ENCODE measurements around the gene FBLN2. TPM values are rescaled to one million over a fixed set of nuclear protein-coding genes. Genes with fewer than 3 reads are reported as not detected.

The FBLN2 gene
- total RNA-seq, 4 donors from 2014 or later, result 25.3 to 93.8 (median 47.6) TPM

DNA sequence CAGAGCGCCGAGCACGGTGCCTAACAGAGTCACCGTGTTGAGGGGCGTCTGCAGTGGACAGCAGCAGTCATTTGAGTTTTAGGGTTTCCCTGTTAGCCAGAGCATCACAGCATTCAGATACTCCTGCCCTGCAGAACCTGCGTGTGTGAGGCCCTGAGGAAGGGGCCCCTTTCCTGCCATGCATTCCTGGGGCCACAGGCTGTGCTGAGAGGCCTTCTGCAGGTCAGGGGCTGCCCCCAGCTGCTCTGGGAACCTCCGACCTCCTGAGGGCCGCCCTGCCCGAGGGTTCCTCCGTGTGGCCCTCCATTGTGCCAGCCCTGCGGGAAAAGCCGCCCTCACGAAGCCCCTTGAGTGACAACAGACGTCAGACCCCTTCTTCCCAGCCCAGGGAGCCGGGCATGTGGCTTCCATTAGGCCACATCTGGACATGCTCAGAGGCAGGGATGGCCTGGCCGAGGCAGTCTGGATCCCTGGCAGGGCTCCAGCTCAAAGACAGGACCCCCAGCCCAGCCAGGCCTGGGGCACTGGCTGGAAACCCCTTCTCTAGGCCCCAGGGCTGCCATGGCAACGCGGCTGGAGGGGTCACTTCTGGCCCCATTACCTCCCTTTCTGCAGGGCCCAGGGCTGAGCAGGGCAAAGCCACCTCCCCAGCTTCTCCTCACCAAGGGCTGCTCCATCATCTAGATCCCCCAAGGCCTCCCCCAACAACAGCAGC, 25.3 kb downstream of the FBLN2 start:
- TF ChIP-seq, protein P1, sequence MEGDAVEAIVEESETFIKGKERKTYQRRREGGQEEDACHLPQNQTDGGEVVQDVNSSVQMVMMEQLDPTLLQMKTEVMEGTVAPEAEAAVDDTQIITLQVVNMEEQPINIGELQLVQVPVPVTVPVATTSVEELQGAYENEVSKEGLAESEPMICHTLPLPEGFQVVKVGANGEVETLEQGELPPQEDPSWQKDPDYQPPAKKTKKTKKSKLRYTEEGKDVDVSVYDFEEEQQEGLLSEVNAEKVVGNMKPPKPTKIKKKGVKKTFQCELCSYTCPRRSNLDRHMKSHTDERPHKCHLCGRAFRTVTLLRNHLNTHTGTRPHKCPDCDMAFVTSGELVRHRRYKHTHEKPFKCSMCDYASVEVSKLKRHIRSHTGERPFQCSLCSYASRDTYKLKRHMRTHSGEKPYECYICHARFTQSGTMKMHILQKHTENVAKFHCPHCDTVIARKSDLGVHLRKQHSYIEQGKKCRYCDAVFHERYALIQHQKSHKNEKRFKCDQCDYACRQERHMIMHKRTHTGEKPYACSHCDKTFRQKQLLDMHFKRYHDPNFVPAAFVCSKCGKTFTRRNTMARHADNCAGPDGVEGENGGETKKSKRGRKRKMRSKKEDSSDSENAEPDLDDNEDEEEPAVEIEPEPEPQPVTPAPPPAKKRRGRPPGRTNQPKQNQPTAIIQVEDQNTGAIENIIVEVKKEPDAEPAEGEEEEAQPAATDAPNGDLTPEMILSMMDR (IDR thresholded peaks at IDR 0.05), result no peak
- TF ChIP-seq POLR2A (IDR thresholded peaks at IDR 0.05) (no peak), POLR2AphosphoS5 (IDR thresholded peaks at IDR 0.05) (no peak), EP300 (IDR thresholded peaks at IDR 0.05) (no peak)
- 60% methylated on average over 3 of the region's 18 CpGs for WGBS
- peaks cover 51% of the 10 kb centered on the region for H3K4me1 ChIP-seq

DNA sequence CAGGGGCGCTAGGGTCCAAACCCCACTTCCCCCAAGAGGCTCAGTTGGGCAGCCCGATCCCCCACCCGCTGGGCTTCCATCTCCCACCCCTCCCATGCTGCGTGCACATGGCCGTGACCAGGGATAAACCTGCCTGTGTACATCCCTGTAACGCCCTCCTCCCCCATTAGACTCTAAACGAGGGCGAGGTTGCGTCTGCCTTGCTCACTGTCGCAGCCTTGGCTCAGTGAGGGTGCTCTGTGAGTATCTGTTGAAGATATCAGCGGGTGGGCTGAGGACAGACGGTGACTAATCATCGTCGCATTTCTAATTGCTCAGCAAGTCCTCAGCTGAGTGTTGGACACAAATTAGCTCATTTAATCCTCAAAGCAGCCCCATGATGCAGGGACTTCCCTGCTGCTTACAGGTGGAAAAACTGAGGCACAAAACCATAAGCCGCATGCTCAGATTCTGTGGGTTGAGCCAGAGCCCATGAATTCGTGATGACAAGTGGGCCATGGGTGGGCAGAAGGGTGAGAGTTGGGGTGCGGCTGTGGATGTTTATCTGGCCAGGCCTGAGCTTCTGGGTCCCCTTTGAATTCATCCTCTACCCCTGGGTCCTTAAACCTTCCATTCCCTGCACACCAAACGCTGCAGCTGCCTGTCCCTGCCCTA, 26.0 kb downstream of the FBLN2 start:
- 26% methylated on average over 17 of the region's 18 CpGs for WGBS
- TF ChIP-seq POLR2AphosphoS5 (IDR thresholded peaks at IDR 0.05) (peak in 1 of 3 donors; percentile 8), EP300 (IDR thresholded peaks at IDR 0.05) (no peak)
- Histone ChIP-seq H3K9me3 (no peaks in the 10 kb centered on the region), H3K27me3 (no peaks in the 10 kb centered on the region), H3K27ac (peak overlapping the region; percentile 63), H3K36me3 (no peaks in the 10 kb centered on the region), H3K4me3 (no peak overlapping the region), H3K4me1 (peaks cover 48% of the 10 kb centered on the region)
- peak in 1 of 2 donors; percentile 77 for DNase-seq (ENCODE audit: low spot score in 2 of 2)

More for the DNA sequence above, 25.3 kb downstream of the FBLN2 start:
- no peak for DNase-seq (ENCODE audit: low spot score in 2 of 2)
- no peaks in the 10 kb centered on the region for H3K27me3 ChIP-seq
- no peaks in the 10 kb centered on the region for H3K9me3 ChIP-seq
- no peaks in the 10 kb centered on the region for H3K36me3 ChIP-seq
- H3K27ac ChIP-seq, result peak overlapping the region; percentile 63
- H3K4me3 ChIP-seq, result no peak overlapping the region

DNA sequence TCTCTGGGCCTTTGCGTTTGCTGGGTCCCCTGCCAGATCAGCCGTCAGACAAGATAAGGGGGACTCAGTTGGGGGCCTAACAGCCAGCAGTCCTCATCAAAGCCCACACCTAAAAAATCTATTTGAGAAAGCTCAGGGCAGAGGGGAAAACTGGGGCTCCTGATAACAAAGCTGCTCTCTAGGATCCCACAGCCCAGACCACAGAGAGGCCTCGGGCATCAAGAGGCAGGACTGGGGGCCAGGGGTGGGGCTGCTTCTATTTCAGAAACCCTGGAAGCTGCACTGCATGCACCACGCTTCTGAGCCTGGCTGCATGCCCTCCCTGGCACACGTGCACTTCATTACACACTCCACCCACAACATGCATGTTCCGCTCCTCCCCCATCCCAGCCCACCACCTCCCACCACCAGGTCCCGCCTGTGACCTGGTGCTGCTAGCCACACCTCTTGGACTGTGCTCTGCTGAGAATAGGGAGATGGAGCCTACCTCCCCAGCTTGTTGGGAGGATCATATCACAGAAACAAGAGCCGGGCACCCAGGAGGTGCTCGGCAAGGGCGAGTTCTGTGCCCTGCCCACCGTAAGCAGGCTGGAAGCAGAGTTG, 26.6 kb downstream of the FBLN2 start:
- Histone ChIP-seq H3K27ac (peak overlapping the region; percentile 63), H3K9me3 (no peaks in the 10 kb centered on the region), H3K4me1 (peaks cover 49% of the 10 kb centered on the region), H3K36me3 (no peaks in the 10 kb centered on the region), H3K27me3 (no peaks in the 10 kb centered on the region), H3K4me3 (no peak overlapping the region)
- DNase-seq (ENCODE audit: low spot score in 2 of 2), result peak in 1 of 2 donors; percentile 70
- no peak for TF ChIP-seq POLR2AphosphoS5 (IDR thresholded peaks at IDR 0.05)
- TF ChIP-seq EP300 (IDR thresholded peaks at IDR 0.05), result no peak
- no peak for TF ChIP-seq POLR2A (IDR thresholded peaks at IDR 0.05)
- TF ChIP-seq, protein P1 (IDR thresholded peaks at IDR 0.05), result no peak
- 30% methylated on average over 8 of the region's 11 CpGs for WGBS

DNA sequence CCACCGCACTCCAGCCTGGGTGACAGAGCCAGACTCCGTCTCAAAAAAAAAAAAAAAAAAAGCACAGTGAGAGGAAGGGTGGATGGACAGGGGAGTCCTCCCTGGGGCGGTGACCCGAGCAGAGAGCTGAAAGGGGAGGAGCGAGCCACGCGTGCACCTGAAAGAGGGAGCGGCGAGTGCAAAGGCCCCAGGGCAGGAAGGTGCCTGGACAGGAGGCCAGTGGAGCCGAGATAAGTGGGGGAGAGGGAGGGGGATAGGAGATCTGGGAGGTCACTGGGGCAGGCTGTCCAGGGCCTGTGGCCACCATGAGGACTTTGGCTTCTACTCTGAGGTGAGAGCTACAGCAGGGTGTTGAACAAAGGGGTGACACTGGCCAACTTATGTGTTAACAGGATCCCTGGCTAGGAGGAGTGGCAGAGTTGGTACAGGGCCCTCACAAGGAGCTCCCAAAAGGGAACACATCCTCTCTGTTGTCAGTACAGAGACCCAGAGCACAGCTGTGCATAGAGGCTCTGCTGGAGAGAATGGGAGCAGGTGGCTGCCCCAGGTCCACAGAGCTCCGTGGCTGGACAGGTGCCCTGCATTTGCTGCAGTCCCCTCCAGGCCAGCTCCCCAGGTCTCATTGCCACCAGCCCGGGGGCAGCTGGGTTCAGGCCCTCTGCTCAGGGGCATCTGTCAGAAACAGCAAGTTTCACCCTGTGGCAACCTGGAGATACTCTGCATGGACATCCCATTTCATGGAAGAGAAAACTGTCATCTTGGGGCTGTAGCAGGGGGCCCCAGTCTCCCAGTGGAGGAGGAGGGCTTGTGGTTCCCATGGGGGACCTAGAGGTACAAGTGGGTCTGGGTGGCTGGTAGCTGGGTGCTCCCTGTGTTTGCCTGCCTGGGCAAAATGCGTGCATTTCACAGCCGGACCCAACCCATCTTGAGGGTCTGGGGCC, 28.5 kb downstream of the FBLN2 start:
- Histone ChIP-seq H3K27ac (no peak overlapping the region), H3K4me3 (no peak overlapping the region), H3K36me3 (no peaks in the 10 kb centered on the region), H3K4me1 (peaks cover 48% of the 10 kb centered on the region), H3K27me3 (no peaks in the 10 kb centered on the region), H3K9me3 (no peaks in the 10 kb centered on the region)
- TF ChIP-seq POLR2AphosphoS5 (IDR thresholded peaks at IDR 0.05) (no peak), POLR2A (IDR thresholded peaks at IDR 0.05) (no peak), EP300 (IDR thresholded peaks at IDR 0.05) (no peak)
- TF ChIP-seq, protein P1 (IDR thresholded peaks at IDR 0.05), result no peak
- no peak for DNase-seq (ENCODE audit: low spot score in 2 of 2)
- WGBS, result 88% methylated on average over 13 of the region's 14 CpGs

DNA sequence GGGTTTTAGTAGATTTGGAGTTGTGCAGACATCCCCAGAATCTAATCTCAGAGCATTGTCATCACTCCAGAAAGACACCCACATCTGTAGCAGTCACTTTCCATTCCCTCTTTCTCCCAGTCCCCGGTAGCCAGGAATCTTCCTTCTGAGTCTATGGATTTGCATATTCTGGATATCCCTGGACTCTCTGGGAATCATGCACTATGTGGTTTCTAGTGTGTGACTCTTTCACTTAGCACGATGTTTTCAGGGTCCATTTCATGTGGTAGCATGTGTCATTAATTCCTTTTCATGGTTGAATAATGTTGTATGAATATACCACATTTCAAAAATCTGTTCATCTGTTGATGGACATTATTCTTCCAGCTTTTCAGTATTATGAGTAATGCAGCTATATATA, 29.3 kb downstream of the FBLN2 start:
- no peak overlapping the region for H3K4me3 ChIP-seq
- no peak overlapping the region for H3K27ac ChIP-seq
- no peaks in the 10 kb centered on the region for H3K36me3 ChIP-seq
- H3K4me1 ChIP-seq, result peaks cover 54% of the 10 kb centered on the region
- no peak for DNase-seq (ENCODE audit: low spot score in 2 of 2)
- H3K9me3 ChIP-seq, result no peaks in the 10 kb centered on the region
- no peaks in the 10 kb centered on the region for H3K27me3 ChIP-seq
- TF ChIP-seq, protein P1 (IDR thresholded peaks at IDR 0.05), result no peak
- TF ChIP-seq POLR2A (IDR thresholded peaks at IDR 0.05), result no peak
- no peak for TF ChIP-seq POLR2AphosphoS5 (IDR thresholded peaks at IDR 0.05)
- TF ChIP-seq EP300 (IDR thresholded peaks at IDR 0.05), result no peak
- 62% methylated on average over 2 of the region's 2 CpGs for WGBS

All from suprapubic skin (tissue), 4 donors.